ENCODE data around the gene PPY. TPM values are rescaled to one million over a fixed set of nuclear protein-coding genes. Genes with fewer than 3 reads are reported as not detected.
"Not testable (repeated sequence)": the region's sequence is repeated elsewhere in the genome, so short reads cannot be mapped to it uniquely, and the experiment has no call there.

PPY gene
- total RNA-seq = not detected in 2 replicates
- polyA plus RNA-seq (2012) = not detected

GRCh38 chr17:43942051-43942685 is at the start of gene PPY:
Gene PPY, minus strand, starts transcription at chr17:43942476. Its CDS starts 822 bp downstream, at chr17:43941654.
- no peak for DNase-seq (ENCODE audit: low read depth)

- no peak for DNase-seq (ENCODE audit: low read depth)
These were observed 46.0 kb upstream of the PPY start for GRCh38 chr17:43988301-43988700.

GRCh38 chr17:43987131-43988021 is 45.1 kb upstream of the PPY start:
- DNase-seq (ENCODE audit: low read depth) = no peak

- DNase-seq (ENCODE audit: low read depth) = peak; percentile 40
These were observed 44.1 kb upstream of the PPY start for GRCh38 chr17:43986225-43986981.

- no peak for DNase-seq (ENCODE audit: low read depth)
These were observed 42.2 kb upstream of the PPY start for GRCh38 chr17:43984521-43984920.

GRCh38 chr17:43983515-43984411 is 41.5 kb upstream of the PPY start:
- no peak for DNase-seq (ENCODE audit: low read depth)

- no peak for DNase-seq (ENCODE audit: low read depth)
These were observed 40.9 kb upstream of the PPY start for GRCh38 chr17:43983196-43983514.

- DNase-seq (ENCODE audit: low read depth) = no peak
These were observed 39.9 kb upstream of the PPY start for GRCh38 chr17:43982171-43982570.

- DNase-seq (ENCODE audit: low read depth) = no peak
These were observed 37.4 kb upstream of the PPY start for GRCh38 chr17:43979671-43980070.

GRCh38 chr17:43979011-43979410 is 36.7 kb upstream of the PPY start:
- DNase-seq (ENCODE audit: low read depth) = no peak

- no peak for DNase-seq (ENCODE audit: low read depth)
These were observed 35.8 kb upstream of the PPY start for GRCh38 chr17:43978078-43978477.

- no peak for DNase-seq (ENCODE audit: low read depth)
These were observed 34.9 kb upstream of the PPY start for GRCh38 chr17:43976963-43977837.

GRCh38 chr17:43975898-43976297 is 33.6 kb upstream of the PPY start:
- no peak for DNase-seq (ENCODE audit: low read depth)

GRCh38 chr17:43974382-43975266 is 32.3 kb upstream of the PPY start:
- DNase-seq (ENCODE audit: low read depth) = no peak

GRCh38 chr17:43972444-43973212 is 30.4 kb upstream of the PPY start:
- DNase-seq (ENCODE audit: low read depth) = not testable (repeated sequence)

- DNase-seq (ENCODE audit: low read depth) = not testable (repeated sequence)
These were observed 29.2 kb upstream of the PPY start for GRCh38 chr17:43971436-43971835.

GRCh38 chr17:43970366-43970765 is 28.1 kb upstream of the PPY start:
- no peak for DNase-seq (ENCODE audit: low read depth)

- no peak for DNase-seq (ENCODE audit: low read depth)
These were observed 25.1 kb upstream of the PPY start for GRCh38 chr17:43967251-43967875.
